HTR-8/SVneo (cell line): ENCODE measurements around the gene DOCK4.

ENCODE experiments used
- DNase-seq: peaks from one replicate; pipeline ENCODE4 v3.0.0; 2011; ENCODE audit warnings: low spot score, mixed read lengths; ENCODE audit not compliant: insufficient read length
- FAIRE-seq: peaks from 2 replicates; lab custom pipeline; 2011; peaks lifted over from hg19 to GRCh38; lab: Jason Lieb, UNC

The DOCK4 gene

GRCh38 chr7:111762211-111762610 lies 444.0 kb downstream of the DOCK4 start:
- no peak for DNase-seq
- no peak for FAIRE-seq

- FAIRE-seq = no peak
- DNase-seq = no peak
Observed at GRCh38 chr7:111760043-111760442, 446.2 kb downstream of the DOCK4 start.

- DNase-seq (no peak), FAIRE-seq (no peak)
Observed at GRCh38 chr7:111758332-111758731, 447.9 kb downstream of the DOCK4 start.

- no peak for FAIRE-seq
- DNase-seq = no peak
Observed at GRCh38 chr7:111756687-111757178, 449.5 kb downstream of the DOCK4 start.

GRCh38 chr7:111755383-111755782 lies 450.8 kb downstream of the DOCK4 start:
- DNase-seq (no peak), FAIRE-seq (no peak)

GRCh38 chr7:111753968-111754367 lies 452.2 kb downstream of the DOCK4 start:
- FAIRE-seq (no peak), DNase-seq (no peak)

GRCh38 chr7:111752022-111752582 lies 454.1 kb downstream of the DOCK4 start:
- FAIRE-seq = no peak
- DNase-seq = peak; percentile 39

GRCh38 chr7:111750878-111751277 lies 455.3 kb downstream of the DOCK4 start:
- no peak for DNase-seq
- FAIRE-seq = no peak

- DNase-seq (no peak), FAIRE-seq (no peak)
Observed at GRCh38 chr7:111750228-111750627, 456.0 kb downstream of the DOCK4 start.

- FAIRE-seq = no peak
Observed at GRCh38 chr7:111749625-111750024, 456.6 kb downstream of the DOCK4 start.

GRCh38 chr7:111747718-111748117 lies 458.5 kb downstream of the DOCK4 start:
- no peak for FAIRE-seq

More at GRCh38 chr7:111749625-111750024, 456.6 kb downstream of the DOCK4 start:
- DNase-seq = no peak

GRCh38 chr7:111746950-111747349 lies 459.2 kb downstream of the DOCK4 start:
- FAIRE-seq = no peak
- no peak for DNase-seq

More at GRCh38 chr7:111747718-111748117, 458.5 kb downstream of the DOCK4 start:
- DNase-seq = no peak

- no peak for FAIRE-seq
- DNase-seq = no peak
Observed at GRCh38 chr7:111744501-111745155, 461.6 kb downstream of the DOCK4 start.

- FAIRE-seq = no peak
Observed at GRCh38 chr7:111743244-111743847, 462.9 kb downstream of the DOCK4 start.

GRCh38 chr7:111741811-111742240 lies 464.4 kb downstream of the DOCK4 start:
- no peak for FAIRE-seq
- DNase-seq = peak; percentile 35

More at GRCh38 chr7:111743244-111743847, 462.9 kb downstream of the DOCK4 start:
- DNase-seq = no peak

- DNase-seq = no peak
- no peak for FAIRE-seq
Observed at GRCh38 chr7:111740942-111741341, 465.3 kb downstream of the DOCK4 start.

GRCh38 chr7:111736552-111736874 lies 469.7 kb downstream of the DOCK4 start:
- no peak for FAIRE-seq

GRCh38 chr7:111735661-111736551 lies 470.3 kb downstream of the DOCK4 start:
- DNase-seq = peak; percentile 51
- FAIRE-seq = no peak

More at GRCh38 chr7:111736552-111736874, 469.7 kb downstream of the DOCK4 start:
- no peak for DNase-seq

GRCh38 chr7:111734954-111735660 lies 471.1 kb downstream of the DOCK4 start:
- DNase-seq (no peak), FAIRE-seq (no peak)

- FAIRE-seq (no peak), DNase-seq (no peak)
Observed at GRCh38 chr7:111732923-111733322, 473.3 kb downstream of the DOCK4 start.
